HepG2 (cell line): ENCODE data around the gene GMFB. TPM values are rescaled to one million over a fixed set of nuclear protein-coding genes. Genes with fewer than 3 reads are reported as not detected.

ENCODE experiments used
- BCL3 ChIP-seq: sonication (generic); formaldehyde crosslinking; IDR thresholded peaks from 2 replicates; pipeline ENCODE4 v1.5.1; 2020; ENCODE audit warnings: mild to moderate bottlenecking, missing genetic modification reagents, moderate library complexity
- KAT7 ChIP-seq: IDR thresholded peaks from 2 replicates; pipeline ENCODE4 v1.6.1; 2018; ENCODE audit warnings: borderline replicate concordance, missing compliant biosample characterization
- PBX3 ChIP-seq: sonication (generic); formaldehyde crosslinking; IDR thresholded peaks from 2 replicates; pipeline ENCODE4 v1.8.1; 2023; ENCODE audit warnings: missing genetic modification reagents, inconsistent platforms, borderline replicate concordance
- POLR2A ChIP-seq, 2 experiments: IDR thresholded peaks; 2 replicates each; pipeline ENCODE4 v1.6.1; 2011; ENCODE audit warnings: low read depth in 2 of 2, low read length in 2 of 2, mild to moderate bottlenecking in 1 of 2, moderate library complexity in 1 of 2; ENCODE audit not compliant: insufficient read depth in 1 of 2
- PRDM10 ChIP-seq: sonication (generic); formaldehyde crosslinking; IDR thresholded peaks from 2 replicates; pipeline ENCODE4 v1.4.0; 2020; ENCODE audit warnings: low read depth, missing genetic modification reagents
- SP140L ChIP-seq: sonication (generic); formaldehyde crosslinking; IDR thresholded peaks from 2 replicates; pipeline ENCODE4 v1.4.0; 2020; ENCODE audit warnings: missing genetic modification reagents, borderline replicate concordance
- TAF1 ChIP-seq: sonication (generic); formaldehyde crosslinking; IDR thresholded peaks from 2 replicates; pipeline ENCODE4 v1.4.0; 2020; ENCODE audit warnings: missing genetic modification reagents
- ZBTB40 ChIP-seq, 2 experiments: fragments of 450-650 bp in 1 of 2; sonication (generic) in 1 of 2; formaldehyde crosslinking in 1 of 2; IDR thresholded peaks; 2 replicates each; pipeline versions ENCODE4 v1.6.1 to v1.8.0; 2016 to 2022; ENCODE audit warnings: antibody characterized with exemption in 1 of 2, mild to moderate bottlenecking in 1 of 2, missing genetic modification reagents in 1 of 2
- ZNF121 ChIP-seq: sonication (generic); formaldehyde crosslinking; IDR thresholded peaks from 2 replicates; pipeline ENCODE4 v1.5.0; 2020; ENCODE audit warnings: mild to moderate bottlenecking, missing genetic modification reagents
- ZNF737 ChIP-seq: sonication (generic); formaldehyde crosslinking; IDR thresholded peaks from 2 replicates; pipeline ENCODE4 v1.5.0; 2020; ENCODE audit warnings: missing genetic modification reagents, mild to moderate bottlenecking, borderline replicate concordance
- polyA plus RNA-seq, 8 experiments: library from polyadenylated mRNA; depleted of rRNA in 3 of 8; stranded (reverse) in 7 of 8; unstranded in 1 of 8; fragments of >200 nt; fragmentation: Illumina TruSeq in 4 of 8; extraction: Trizol in 4 of 8; gene quantifications; 2 replicates each; pipeline versions ENCODE4 v1.2.1 to v1.2.3, GENCODE V29; 2011 to 2016; ENCODE audit warnings: low read depth in 4 of 8, missing spikeins in 1 of 8, mixed read lengths in 1 of 8; ENCODE audit not compliant: insufficient read depth in 1 of 8
- total RNA-seq, 5 experiments: library from RNA; depleted of rRNA; stranded (reverse); fragments of >200 nt; fragmentation: Illumina TruSeq; extraction: Trizol; gene quantifications; 2 replicates each; pipeline ENCODE4 v1.2.3, GENCODE V29; 2016; ENCODE audit warnings: low read depth in 1 of 5

GMFB gene
- total and polyA plus RNA-seq, 2 of the 13 experiments (the other 11 are each of a cell fraction or from before 2014, with no cell fraction given), result 17.3 to 68.2 TPM

- no peak for TF ChIP-seq ZBTB40 (IDR thresholded peaks at IDR 0.05)
- no peak for TF ChIP-seq ZBTB40 (CRISPR knock-in tag; IDR thresholded peaks at IDR 0.05)
- TF ChIP-seq TAF1, result no peak
- no peak for TF ChIP-seq PRDM10 (CRISPR knock-in tag)
- TF ChIP-seq ZNF737 (CRISPR knock-in tag), result no peak
- TF ChIP-seq SP140L (CRISPR knock-in tag), result no peak
- no peak for TF ChIP-seq POLR2A (IDR thresholded peaks at IDR 0.05; ENCODE audit: insufficient read depth in 1 of 2, low read depth in 2 of 2, low read length in 2 of 2)
- no peak for TF ChIP-seq KAT7 (CRISPR knock-in tag)
- TF ChIP-seq ZNF121, result no peak
- TF ChIP-seq BCL3 (CRISPR knock-in tag), result no peak
- no peak for TF ChIP-seq PBX3
Observed at GRCh38 chr14:54483073-54483745, 5.6 kb downstream of the GMFB start (continued).
